Cortex of kidney (tissue), 1 donor: ENCODE results near the gene UBR4.

ENCODE experiments used
- DNase-seq: peaks from one replicate; lab custom pipeline; 2025; lab: John Stamatoyannopoulos, UW

The UBR4 gene

DNA sequence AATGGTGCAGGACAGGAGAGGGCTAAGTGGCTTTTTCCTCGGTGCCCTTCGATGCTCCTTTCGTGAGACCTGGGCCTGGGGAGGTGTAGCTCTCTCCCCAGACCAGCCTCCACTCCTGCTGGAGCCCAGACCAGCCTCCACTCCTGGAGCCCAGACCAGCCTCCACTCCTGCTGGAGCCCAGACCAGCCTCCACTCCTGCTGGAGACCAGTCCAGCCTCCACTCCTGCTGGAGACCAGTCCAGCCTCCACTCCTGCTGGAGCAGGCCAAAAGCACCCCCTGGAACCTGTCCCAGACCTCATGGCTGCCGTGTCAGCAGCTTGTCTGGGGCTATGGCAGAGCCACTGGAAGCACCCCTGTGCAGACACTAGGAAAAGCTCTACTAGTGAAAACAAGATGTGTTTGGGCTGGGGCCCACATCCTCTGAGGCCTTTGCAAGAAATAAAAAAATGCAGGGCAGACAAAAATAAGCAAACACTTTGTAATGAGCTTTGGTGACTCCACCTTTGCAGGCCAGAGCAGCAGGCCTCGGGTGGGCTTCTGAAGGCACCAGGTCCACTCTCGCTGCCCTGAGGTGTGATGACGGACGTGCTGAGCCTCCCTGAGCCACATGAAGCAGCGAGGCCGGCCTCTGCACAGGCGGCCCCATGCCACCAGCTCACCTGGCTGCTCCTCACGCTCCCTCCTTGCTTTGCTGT, 137.6 kb downstream of the UBR4 start:
- no peak for DNase-seq

DNA sequence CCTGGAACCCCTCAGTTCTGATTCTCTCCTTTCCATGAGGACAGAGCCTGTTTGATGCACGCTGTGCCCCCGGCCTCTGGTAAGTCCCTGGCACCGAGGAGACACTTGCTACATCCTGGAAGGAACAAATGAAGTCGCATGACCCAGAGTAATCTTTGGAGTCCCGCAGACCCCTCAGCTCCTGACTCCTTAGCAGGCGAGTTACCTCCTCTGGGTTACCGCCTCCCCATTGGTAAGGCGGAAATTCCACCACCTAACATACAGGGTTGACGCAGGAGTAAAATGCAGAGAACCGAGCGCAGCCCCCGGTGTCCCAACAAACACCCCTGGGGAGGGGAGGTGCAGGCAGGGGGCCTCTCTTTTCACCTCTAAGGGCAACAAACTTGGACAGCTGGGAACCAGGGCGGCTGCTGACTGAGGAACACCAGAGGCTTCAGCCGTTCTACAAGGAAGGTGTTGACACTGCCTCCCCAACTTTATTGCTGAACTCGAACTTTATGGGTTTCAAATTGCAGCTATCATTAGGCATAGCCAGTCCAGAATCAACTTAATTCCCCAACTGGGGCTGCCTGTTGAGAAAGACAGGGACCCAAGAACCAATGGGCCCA, 138.3 kb downstream of the UBR4 start:
- no peak for DNase-seq

DNA sequence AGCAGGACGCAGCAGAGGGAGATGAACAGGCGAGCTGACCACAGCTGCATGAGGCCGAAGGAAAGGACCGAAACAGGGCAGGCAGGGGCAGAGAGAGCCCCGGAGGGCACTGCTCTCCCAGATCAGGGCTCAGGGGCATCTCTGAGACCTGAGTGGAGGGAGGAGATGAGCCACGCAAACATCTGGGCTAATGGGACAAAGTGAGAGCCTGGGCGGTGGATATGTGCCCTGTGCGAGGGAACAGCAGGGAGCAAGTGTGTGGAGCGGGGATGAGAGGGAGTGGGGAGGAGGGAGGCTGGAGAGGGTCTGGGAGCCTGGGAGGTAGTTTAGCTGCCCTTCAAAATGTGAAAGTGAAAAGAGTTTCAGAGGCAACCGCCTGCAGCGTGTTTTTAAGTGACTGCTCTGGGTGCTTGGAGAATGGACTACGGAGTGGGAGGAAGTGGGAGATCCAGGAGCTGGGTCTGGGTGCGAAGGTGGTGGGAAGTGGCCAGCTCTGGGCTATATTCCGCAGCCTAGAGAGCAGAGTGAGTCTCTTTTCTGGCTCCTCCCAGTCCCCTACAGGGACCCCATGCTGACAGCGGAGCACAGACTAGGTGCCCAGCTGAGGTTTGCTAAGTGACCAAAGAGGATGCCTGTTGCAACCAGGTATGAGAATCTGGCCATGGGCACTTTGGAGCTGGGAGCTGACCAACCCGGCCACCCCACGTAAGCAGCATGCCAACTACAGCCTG, 139.0 kb downstream of the UBR4 start:
- no peak for DNase-seq

DNA sequence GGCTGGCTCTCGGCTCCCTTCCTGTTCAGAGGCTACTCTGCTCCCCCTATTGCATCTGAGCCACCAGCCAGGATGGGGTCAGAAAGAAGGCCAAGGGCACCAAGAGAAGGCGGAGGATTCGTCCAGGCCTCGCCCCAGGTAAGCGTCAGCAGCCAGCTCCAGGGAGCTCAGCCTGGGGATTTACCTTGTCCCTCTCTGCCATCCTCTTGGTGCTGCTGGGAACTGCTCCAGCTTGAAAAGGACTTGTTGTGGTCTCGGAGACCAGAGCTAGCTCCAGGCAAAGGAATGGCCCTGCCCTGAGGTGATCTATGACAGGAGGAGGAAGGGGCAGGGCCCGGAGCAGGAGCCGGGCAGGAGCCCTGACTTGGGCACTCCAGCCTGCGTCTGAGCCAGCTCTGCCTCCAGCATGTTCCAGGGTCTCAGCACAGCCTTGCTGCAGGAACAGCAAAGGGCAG, 139.8 kb downstream of the UBR4 start:
- no peak for DNase-seq

DNA sequence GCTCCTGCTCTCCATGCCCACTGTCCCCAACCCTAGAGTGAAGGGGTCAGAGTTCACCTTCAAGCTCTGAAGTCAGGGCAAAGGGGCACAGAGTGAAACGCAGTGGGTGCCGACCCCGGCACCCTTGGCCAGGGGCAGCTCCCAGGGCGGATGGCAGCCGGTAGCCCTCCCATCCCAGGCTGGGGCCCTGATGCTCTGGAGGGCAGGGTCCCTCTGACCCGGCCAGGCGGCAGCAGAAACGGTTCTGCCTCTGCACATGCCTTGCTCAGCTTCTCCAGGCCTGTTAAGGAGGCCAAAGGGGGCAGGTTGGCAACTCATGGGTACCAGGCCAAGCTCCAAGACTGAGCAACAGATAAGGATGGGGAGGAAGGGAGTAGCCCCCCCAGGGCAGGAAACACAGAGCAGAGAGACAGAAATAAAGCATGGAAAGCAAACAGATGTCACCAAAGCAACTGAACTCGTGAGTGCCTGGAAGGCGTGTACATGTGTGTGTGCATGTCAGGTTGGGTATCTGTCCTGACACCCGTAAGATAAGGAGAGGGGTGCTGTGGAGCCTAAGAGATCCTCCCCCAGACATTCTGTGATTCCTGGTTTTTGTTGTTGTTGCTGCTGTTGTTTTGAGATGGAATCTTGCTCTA, 141.3 kb downstream of the UBR4 start:
- DNase-seq = no peak

DNA sequence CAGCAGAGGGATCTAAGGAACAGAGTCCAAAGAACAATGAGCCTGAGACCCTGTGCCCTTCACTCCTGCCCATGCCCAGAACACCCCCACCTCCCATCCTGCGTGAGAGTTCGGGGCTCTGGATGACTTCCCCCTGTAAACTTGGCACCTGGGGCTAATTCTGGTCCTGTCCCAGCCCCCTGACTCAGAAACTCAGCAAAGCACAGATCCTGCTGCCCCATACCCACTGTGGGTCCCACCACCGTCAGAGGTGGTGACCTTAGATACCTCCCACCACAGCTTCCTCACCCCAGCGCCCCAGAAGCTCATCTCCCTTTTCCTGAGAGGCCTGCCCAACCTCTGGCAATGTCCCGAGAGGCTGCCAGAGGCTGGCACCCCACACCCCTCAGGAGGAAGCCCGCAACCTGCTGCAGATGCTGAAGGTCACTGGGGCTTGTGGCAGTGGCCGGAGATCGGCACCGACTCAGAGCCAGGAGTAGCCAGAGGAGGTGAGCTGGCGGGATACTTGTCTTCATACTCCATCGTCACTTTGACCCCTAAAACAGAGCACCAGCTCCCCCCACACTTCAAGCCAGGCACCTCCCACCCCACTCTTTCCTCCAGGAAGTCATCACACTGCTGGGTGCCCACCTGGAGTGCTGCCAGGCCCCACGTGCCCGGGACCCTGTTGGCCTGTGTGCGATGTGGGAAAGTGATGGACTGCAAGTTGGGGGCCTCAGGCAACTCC, 142.0 kb downstream of the UBR4 start:
- no peak for DNase-seq

DNA sequence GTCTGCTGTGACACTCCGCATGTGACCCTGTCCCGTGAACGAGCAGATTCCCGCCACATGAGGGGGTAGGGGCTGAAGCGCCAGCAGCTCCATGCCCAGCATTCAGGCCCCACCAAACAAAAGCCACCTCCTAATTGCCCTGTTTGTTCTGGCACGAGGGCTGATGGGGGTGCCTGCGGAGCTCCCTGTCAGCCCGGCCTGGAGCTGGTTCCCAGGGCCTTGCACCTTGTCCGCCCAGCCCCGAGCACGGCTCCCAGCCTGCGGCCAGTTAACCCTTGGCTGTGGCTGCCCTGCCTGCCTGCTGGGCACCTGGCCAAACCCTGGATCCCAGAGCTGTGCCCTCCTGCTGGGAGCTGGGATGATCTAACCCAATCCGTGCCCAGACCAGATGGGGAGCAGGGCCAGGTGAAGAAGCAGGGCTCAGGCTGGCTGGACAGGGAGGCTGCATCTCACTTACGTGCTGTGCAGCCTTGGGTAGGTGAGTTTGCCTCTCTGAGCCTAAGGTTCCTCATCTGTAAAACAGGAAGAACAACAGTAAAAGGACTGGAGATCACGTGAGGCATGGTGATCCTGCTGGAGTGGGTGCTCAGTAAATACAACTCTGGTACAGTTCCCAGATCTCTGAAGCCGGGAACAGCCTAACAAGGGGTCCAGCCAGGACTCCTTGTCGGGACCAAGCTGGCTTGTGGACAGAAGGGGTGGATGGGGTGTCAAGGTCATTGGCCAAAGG, 142.7 kb downstream of the UBR4 start:
- no peak for DNase-seq

DNA sequence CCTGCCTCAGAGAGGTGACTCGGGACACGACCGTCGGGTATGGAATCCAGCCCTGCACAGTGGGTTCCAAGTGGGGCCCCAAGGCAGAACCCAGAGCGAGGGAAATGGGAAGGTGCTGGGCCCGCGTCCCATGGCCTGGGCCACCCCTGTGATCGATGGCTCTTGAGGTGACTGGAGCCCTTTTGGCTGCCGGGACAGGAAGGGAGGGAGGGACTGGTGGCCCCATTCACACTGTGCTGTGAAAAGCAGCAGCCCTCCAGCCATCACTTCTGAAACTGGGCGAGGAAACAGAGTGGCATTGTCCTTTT, 143.2 kb downstream of the UBR4 start:
- no peak for DNase-seq

DNA sequence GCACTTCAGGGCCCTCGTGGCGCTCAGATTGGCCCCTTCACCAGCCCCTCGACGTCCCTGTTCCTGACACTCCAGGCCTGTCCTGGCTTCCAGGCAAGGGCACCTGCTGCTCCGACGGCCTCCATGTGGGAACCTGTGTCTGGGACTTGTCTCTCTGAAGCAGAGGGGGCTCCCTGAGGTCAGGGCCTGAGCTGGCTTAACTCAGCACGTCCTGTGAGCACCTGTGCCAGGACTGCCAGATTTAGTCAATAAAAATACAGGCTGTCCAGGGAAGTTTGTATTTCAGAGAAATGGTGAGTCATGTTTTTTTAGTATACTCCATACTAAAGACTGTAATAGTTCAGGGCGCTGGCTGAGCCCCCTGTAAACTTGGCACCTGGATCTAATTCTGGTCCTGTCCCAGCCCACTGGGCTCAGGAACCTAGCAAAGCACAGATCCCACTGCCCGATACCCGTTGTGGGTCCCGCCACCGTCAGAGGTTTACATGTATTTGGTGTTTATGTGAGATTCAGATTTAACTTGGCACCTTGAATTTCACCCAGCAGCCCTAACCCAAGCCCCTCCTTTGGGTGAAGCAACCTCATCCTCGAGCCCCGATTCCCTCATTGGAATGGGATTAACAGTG, 143.7 kb downstream of the UBR4 start:
- no peak for DNase-seq

DNA sequence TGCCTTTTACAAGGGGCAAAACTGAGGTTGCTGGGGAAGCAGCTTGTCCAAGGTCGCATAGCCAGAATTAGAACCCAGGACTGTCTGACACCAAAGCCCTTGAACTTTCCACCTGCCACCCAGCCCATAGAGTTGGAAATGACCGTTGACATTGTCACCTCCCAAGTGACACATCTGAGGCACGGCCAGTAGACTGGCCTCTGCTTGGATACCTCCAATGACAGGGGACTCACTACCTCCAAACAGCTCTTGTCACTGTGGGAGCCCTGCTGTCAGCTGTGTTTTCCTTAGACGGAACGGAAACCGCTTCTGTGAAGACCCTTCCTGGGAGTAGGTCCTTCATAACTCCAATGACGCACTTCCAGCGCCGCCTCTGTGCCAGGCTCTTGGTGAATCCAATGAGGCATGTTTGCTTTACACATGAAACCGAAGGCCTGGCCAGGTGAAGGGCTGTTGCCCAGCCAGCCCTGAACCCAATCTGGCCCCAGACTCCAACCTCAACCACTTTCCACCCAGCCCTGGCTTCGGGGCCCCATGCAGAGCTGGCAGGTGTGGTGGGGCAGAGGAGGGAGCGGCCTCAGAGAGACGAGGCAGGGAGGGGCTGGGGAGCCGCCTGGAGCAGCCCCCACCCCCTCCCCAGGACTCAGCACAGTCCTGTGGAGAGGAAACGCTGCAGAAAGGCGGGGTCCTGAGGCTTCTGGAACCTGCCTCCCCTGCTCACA, 144.4 kb downstream of the UBR4 start:
- no peak for DNase-seq

DNA sequence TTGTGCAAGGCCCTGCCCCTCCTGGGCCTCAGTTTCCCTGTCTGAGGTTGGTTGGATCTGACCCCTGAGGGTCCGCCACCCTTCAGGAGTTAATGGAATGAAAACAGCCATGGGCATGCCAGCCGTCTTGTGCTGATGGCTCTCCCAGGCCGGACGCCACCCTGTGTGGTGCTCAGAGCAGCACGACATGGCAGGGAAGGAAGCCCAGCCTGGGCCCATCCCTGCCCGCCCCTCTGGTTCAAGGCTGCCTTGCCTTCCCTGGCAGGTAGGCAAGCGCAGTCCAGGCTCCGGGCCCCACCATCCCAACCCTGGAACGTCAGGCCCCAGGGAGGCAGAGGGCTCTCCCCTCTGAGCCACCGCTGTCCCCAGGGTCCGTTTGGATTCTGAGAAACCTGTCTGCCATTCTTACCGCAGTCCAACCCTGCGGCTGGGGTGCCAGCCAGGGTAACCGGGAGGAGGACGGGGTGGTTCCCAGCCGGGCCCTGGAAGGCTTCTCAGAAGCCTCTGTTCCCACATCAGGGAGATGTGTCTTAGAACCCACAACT, 145.1 kb downstream of the UBR4 start:
- DNase-seq = no peak

DNA sequence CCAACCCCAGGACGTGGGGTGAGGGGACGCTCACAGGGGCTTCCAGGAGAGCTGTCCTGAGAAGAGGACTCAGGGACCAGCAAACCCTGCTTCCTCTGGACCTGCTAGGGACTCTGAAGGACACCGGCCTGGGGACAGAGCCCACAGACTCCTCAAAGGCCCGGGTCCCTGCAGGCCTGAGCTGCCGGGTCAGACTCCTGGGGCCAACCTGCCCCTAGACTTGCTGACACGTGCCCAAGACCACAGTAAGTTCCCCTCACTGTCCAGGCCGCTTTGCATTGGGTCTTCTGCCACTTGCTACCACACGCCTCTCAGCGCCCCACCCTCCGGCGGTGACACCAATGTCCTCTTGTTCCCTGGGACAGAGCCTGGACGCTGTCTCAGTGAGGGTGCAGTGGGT, 146.9 kb downstream of the UBR4 start:
- DNase-seq = no peak

DNA sequence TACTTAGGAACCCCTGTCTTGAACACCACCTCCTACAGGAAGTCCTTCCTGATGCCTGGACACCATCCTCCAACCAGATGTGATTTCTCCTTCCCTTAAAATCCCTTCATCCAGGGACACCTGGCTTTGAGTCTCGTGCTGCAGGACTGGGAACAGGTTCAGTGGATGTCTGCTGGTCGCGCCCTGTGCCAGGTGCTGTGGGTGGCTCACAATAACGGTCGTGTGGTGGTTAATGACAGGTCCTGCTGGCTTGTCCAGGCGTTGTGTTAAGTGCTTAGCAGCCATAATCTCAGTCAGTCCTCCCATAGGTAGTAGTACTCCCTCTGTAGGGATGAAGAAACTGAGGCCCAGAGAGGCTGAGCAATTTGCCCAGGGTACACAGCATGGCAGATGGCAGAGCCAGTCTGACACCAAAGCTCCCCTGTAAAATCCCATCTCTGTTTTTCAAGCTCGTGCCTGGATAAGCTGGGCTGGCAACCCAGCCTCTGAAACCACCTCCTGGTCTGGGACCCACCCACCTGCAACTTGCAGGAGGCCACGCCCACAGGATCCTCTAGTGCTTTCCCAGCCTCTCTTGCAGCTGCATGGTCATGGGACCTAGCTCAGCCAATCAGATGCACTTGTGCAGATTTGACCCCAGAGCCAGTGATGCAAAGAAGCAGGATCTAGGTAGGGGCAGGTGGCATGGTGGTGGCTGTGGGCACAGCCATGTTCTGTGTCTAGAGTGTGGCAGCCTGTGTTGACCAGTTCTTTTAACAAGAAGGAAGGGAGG, 147.6 kb downstream of the UBR4 start:
- DNase-seq = no peak

DNA sequence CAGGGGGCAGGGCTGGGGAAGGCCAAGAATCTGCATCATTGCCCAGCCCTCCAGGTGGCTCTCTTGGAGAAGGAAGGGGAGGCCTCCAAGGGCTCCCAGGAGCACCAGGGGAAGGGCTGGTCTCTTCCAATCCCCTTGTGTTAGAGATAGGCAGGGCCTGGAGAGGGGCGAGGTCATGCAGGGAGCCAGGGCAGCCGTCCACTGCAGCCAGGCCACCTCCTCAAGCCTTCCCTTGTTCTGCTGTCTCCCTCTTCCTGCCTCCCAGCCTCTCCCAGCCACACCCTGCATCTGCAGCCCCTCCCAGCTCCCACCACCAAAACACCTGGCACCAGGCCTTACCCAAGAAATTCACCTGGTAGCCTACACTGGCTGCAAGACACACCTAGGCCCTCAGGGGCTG, 148.3 kb downstream of the UBR4 start:
- DNase-seq = no peak

DNA sequence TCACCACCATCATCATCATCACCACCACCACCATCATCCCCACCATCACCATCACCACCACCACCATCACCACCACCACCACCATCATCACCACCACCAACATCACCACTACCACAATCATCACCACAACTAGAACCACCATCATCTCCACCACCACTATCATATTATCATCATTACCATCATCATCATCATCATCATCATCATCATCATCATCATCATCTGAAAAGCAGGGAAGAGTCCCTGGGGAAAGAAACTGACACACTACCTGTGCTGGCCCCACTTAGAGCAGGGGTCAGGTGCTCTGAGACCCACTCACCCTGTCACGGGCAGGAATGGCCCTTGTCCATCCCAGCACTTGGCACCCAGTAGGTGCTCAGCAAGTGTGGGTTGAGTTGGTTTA, 148.7 kb downstream of the UBR4 start:
- no peak for DNase-seq

DNA sequence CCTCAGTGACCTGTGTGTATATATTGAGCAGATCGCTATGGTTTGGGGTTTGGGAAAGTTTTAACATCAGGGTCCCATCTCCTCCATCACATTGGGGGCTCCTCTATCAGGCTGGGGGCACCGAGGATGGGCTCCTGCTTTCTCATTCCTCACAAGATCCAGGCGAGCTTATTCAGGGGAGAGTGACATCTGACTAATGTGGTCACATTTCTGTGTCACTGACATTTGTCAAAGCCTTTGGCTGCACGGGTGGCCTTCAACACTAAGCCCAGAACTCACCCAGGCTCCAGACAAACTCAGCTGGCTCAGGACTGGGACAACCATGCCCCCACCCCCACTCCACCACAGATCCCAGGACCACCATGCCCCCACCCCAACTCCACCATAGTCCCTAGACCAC, 150.3 kb downstream of the UBR4 start:
- no peak for DNase-seq

DNA sequence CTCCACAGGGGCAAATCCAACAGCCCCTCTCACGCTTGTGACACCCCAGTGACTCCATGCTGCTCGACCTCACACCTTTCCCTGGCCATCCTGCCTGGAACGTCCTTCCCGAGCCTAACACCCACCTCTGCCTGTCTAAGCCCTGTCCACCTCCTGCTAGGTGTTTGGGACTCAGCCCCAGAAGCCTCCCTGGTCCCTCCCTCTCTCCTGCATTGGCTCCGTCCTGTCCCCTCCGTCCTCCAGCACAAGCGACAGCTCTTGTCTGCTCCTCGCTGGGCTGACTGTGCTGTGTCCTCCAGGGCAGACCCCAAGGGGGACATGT, 151.6 kb downstream of the UBR4 start:
- no peak for DNase-seq

DNA sequence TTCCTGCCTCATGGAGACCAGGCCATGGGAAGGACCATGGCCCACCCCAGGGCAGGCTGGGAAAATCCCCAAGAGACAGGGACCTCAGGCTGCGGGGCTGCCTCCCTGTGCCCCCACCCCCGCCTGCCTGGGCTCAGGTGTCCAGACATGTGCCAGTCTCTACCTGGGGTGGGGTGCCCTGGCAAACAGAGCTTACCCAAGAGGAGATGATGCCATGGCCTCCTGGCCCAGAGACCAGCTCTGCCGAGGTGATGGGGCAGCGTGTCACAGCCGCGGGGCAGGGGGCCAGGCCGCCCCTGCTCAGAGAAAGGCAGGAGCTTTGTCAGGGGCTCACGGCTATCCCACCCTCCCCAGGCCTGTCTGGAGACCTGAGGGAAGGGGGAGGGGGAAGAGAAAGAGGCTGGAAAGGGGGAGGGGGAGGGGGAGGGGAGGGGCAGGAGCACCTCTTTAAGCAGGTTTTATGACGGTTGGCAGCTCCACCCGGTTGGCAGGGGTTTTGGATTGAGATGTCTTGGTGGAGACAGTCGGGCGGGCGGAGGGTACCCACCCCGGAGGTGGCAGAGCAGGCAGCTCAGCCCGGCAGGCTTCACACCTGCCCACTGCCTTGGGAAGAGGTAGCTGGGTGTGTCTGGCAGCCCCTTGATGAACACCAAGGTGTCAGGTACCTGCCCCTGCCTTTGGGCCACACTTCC, 152.1 kb downstream of the UBR4 start:
- no peak for DNase-seq

DNA sequence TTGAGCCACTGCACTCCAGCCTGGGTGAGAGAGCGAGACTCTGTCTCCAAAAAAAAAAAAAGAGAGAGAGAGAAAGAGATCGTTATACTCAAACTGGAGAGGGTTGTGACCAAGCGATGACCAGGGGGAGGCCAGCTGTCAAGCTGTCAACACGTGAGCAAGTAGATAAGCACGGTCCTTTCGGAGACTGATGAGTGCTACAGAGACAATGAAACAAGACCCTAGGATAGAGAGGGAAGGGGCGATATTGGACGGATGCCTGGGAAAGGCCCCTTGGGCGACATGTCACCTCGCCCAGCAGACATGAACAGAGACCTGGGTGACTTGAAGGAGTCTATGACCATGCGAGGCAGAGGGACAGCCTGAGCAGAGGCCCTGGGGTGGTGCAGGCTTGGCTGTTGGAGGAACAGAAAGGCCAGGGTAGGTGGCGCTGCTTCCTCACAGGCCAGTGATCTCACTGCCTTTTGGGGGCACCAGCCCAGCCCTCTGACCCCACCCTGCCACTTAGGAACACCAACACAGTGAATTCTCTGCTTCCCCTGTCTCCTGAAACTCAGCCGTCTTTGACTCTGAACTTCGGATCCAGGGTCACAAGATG, 152.8 kb downstream of the UBR4 start:
- no peak for DNase-seq
